Measurements from ENCODE around the gene ANKRD40CL. TPM values are rescaled to one million over a fixed set of nuclear protein-coding genes. Genes with fewer than 3 reads are reported as not detected.

Gene ANKRD40CL
- total RNA-seq, 1 experiment from 2014 or later, result not detected

- POLR2A ChIA-PET, result interaction anchor here (0.5 to 2.0 kb wide), 19 partner anchors 11 to 520 kb away, joined by 3 to 67 read pairs (median 4); partner anchors contain the start of genes ANKRD40 and TOB1
- peaks cover 6% of the 10 kb centered on the region for H3K4me1 Mint-ChIP-seq (ENCODE audit: insufficient read depth, unreplicated experiment)
- intact Hi-C loops (cut with micrococcal nuclease), result loop anchor here (1.0 kb wide), 1 partner anchor 11 kb away; no protein-coding TSS in a partner anchor
- no peaks in the 10 kb centered on the region for H3K9me3 Mint-ChIP-seq (ENCODE audit: unreplicated experiment)
- no TSS peak for BruUV-seq (replicated peaks)
- H3K27ac Mint-ChIP-seq (ENCODE audit: low read depth, unreplicated experiment), result peak within 1 kb of the TSS; percentile 99
- peak; percentile 95 for DNase-seq (ENCODE audit: unreplicated experiment)
- CTCF ChIA-PET, result interaction anchor here (0.8 kb wide), 1 partner anchor 157 kb away, joined by 3 read pairs; no protein-coding TSS in a partner anchor
- H3K4me3 Mint-ChIP-seq (ENCODE audit: unreplicated experiment), result peak within 1 kb of the TSS; percentile 96
- no peaks in the 10 kb centered on the region for H3K27me3 Mint-ChIP-seq (ENCODE audit: insufficient read depth, unreplicated experiment)
- TF ChIP-seq CTCF (IDR thresholded peaks at IDR 0.05; ENCODE audit: unreplicated experiment), result no peak
- peaks cover 13% of the 10 kb centered on the region for H3K36me3 Mint-ChIP-seq (ENCODE audit: insufficient read depth, unreplicated experiment)
Observed at GRCh38 chr17:50719144-50719923, 48.0 kb downstream of the ANKRD40CL start, which contains the start of gene LUC7L3. TSS of gene LUC7L3 (plus strand) at chr17:50719603. CDS start at chr17:50719733, 130 bp downstream.

GRCh38 chr17:50715471-50715870 is 51.8 kb downstream of the ANKRD40CL start:
- no peaks in the 10 kb centered on the region for H3K9me3 Mint-ChIP-seq (ENCODE audit: unreplicated experiment)
- no peak overlapping the region for H3K4me3 Mint-ChIP-seq (ENCODE audit: unreplicated experiment)
- POLR2A ChIA-PET, result no interaction called here
- BruUV-seq (replicated peaks), result no TSS peak
- H3K36me3 Mint-ChIP-seq (ENCODE audit: insufficient read depth, unreplicated experiment), result peaks cover 7% of the 10 kb centered on the region
- intact Hi-C loops (cut with micrococcal nuclease), result no loop called here
- TF ChIP-seq CTCF (IDR thresholded peaks at IDR 0.05; ENCODE audit: unreplicated experiment), result no peak
- no peaks in the 10 kb centered on the region for H3K27me3 Mint-ChIP-seq (ENCODE audit: insufficient read depth, unreplicated experiment)
- peaks cover 1% of the 10 kb centered on the region for H3K4me1 Mint-ChIP-seq (ENCODE audit: insufficient read depth, unreplicated experiment)
- DNase-seq (ENCODE audit: unreplicated experiment), result no peak
- no peak overlapping the region for H3K27ac Mint-ChIP-seq (ENCODE audit: low read depth, unreplicated experiment)
- CTCF ChIA-PET, result interaction anchor here (0.6 to 0.8 kb wide), 2 partner anchors 16 to 32 kb away, joined by 3 to 7 read pairs; no protein-coding TSS in a partner anchor

GRCh38 chr17:50712641-50713040 is 54.7 kb downstream of the ANKRD40CL start:
- Mint-ChIP-seq H3K4me3 (ENCODE audit: unreplicated experiment) (no peak overlapping the region), H3K27ac (ENCODE audit: low read depth, unreplicated experiment) (no peak overlapping the region), H3K27me3 (ENCODE audit: insufficient read depth, unreplicated experiment) (no peaks in the 10 kb centered on the region), H3K9me3 (ENCODE audit: unreplicated experiment) (no peaks in the 10 kb centered on the region), H3K36me3 (ENCODE audit: insufficient read depth, unreplicated experiment) (peaks cover under 1% of the 10 kb centered on the region), H3K4me1 (ENCODE audit: insufficient read depth, unreplicated experiment) (peaks cover 15% of the 10 kb centered on the region)
- no peak for TF ChIP-seq CTCF (IDR thresholded peaks at IDR 0.05; ENCODE audit: unreplicated experiment)
- ChIA-PET POLR2A (no interaction called here), CTCF (no interaction called here)
- DNase-seq (ENCODE audit: unreplicated experiment), result no peak
- intact Hi-C loops (cut with micrococcal nuclease), result no loop called here
- BruUV-seq (replicated peaks), result no TSS peak

Small RNA genes lying within 50 kb of the gene (microRNA-seq; reads per million reads assigned to microRNA genes)
- gene MIR8059, result not detected

Other genes starting within 250 kb of the ANKRD40CL start
- gene EPN3, start 234.8 kb downstream of the ANKRD40CL start, total RNA-seq (2022), result 2.1 and 4.4 TPM in 2 replicates
- 35.3 and 39.4 TPM in 2 replicates for gene SPATA20, start 220.3 kb downstream of the ANKRD40CL start, total RNA-seq (2022)
- gene CACNA1G, start 206.8 kb downstream of the ANKRD40CL start, total RNA-seq (2022), result not detected in 2 replicates
- gene ABCC3, start 132.6 kb downstream of the ANKRD40CL start, total RNA-seq (2022), result 209 and 293 TPM in 2 replicates
- gene ANKRD40, start 59.6 kb downstream of the ANKRD40CL start, total RNA-seq (2022), result 42.2 and 46.4 TPM in 2 replicates
- gene LUC7L3, start 47.9 kb downstream of the ANKRD40CL start, total RNA-seq (2022), result 99.4 and 108 TPM in 2 replicates
- gene WFIKKN2, start 68.1 kb upstream of the ANKRD40CL start, total RNA-seq (2022), result not detected in 2 replicates
- 53.1 and 66.0 TPM in 2 replicates for gene TOB1, start 98.8 kb upstream of the ANKRD40CL start, total RNA-seq (2022)